CD4-positive, alpha-beta memory T cell (primary cell): ENCODE results near the gene ANKS6. TPM values are rescaled to one million over a fixed set of nuclear protein-coding genes. Genes with fewer than 3 reads are reported as not detected.

Experiments
- CTCF ChIA-PET: fragments of 350-600 bp; sonication (Branson Sonifier 250); formaldehyde crosslinking; loops from one replicate; lab custom pipeline; 2021; ENCODE audit warnings: inconsistent platforms; ENCODE audit not compliant: partially characterized antibody; lab: Charles Lee
- POLR2A ChIA-PET: fragments of 350-600 bp; sonication (Branson Sonifier 250); formaldehyde crosslinking; loops from one replicate; lab custom pipeline; 2021; ENCODE audit not compliant: partially characterized antibody; lab: Charles Lee
- DNase-seq, 5 donors: peaks; one replicate each; pipeline versions ENCODE4 v3.0.0 to v3.0.0-alpha.2; 2020 to 2022; ENCODE audit warnings: mixed read lengths in 1 of 5
- H3K27ac ChIP-seq: one replicate; pipeline ENCODE4 v1.7.0; 2013; ENCODE audit warnings: low read depth, low read length
- H3K27me3 ChIP-seq: 2 replicates; pipeline ENCODE4 v1.7.0; 2013; ENCODE audit warnings: mild to moderate bottlenecking, low read length, moderate library complexity; ENCODE audit not compliant: insufficient read depth
- H3K36me3 ChIP-seq: 2 replicates; pipeline ENCODE4 v1.7.0; 2013; ENCODE audit warnings: mild to moderate bottlenecking, low read length, moderate library complexity; ENCODE audit not compliant: insufficient read depth
- H3K4me1 ChIP-seq: 2 replicates; pipeline ENCODE4 v1.7.0; 2013; ENCODE audit warnings: mild to moderate bottlenecking, low read length, moderate library complexity; ENCODE audit not compliant: insufficient read depth
- H3K4me3 ChIP-seq, 2 donors: one replicate each; pipeline ENCODE4 v1.7.0; 2013; ENCODE audit warnings: low read length in 2 of 2, mild to moderate bottlenecking in 1 of 2
- H3K9me3 ChIP-seq, 2 donors: one replicate each; pipeline ENCODE4 v1.7.0; 2013; ENCODE audit warnings: low read length in 2 of 2, control low read depth in 1 of 2; ENCODE audit not compliant: control insufficient read depth in 1 of 2
- H3K27ac Mint-ChIP-seq, 7 donors: one replicate each; pipeline ENCODE4 v1.8.0; 2020 to 2021; ENCODE audit warnings: mixed read lengths in 7 of 7, mild to moderate bottlenecking in 6 of 7, inconsistent platforms in 3 of 7, moderate library complexity in 3 of 7
- H3K27me3 Mint-ChIP-seq, 2 donors: one replicate each; pipeline ENCODE4 v1.8.0; 2020 to 2021; ENCODE audit warnings: mixed read lengths in 2 of 2
- H3K36me3 Mint-ChIP-seq, 2 donors: one replicate each; pipeline ENCODE4 v1.8.0; 2020 to 2021; ENCODE audit warnings: mixed read lengths in 2 of 2, inconsistent platforms in 1 of 2, mild to moderate bottlenecking in 1 of 2
- H3K4me1 Mint-ChIP-seq, 4 donors: one replicate each; pipeline ENCODE4 v1.8.0; 2020 to 2021; ENCODE audit warnings: mixed read lengths in 4 of 4, mild to moderate bottlenecking in 1 of 4
- H3K4me3 Mint-ChIP-seq, 8 donors: one replicate each; pipeline ENCODE4 v1.8.0; 2020 to 2021; ENCODE audit warnings: mixed read lengths in 8 of 8, mild to moderate bottlenecking in 7 of 8, moderate library complexity in 6 of 8, inconsistent platforms in 3 of 8
- H3K9me3 Mint-ChIP-seq, 8 donors: one replicate each; pipeline ENCODE4 v1.8.0; 2020 to 2021; ENCODE audit warnings: mixed read lengths in 8 of 8, mild to moderate bottlenecking in 5 of 8, inconsistent platforms in 3 of 8, moderate library complexity in 1 of 8
- intact Hi-C: fragments of 100-400 bp; cut with micrococcal nuclease; formaldehyde crosslinking; loops from one replicate; pipeline ENCODE4 v1.15.1; 2023
- polyA plus RNA-seq, 2 donors: library from polyadenylated mRNA; unstranded; fragments of 300-500 nt; fragmentation: Illumina TruSeq; gene quantifications; one replicate each; pipeline ENCODE4 v1.2.3, GENCODE V29; 2021
- total RNA-seq, 2 experiments: library from RNA; stranded (reverse); gene quantifications; one replicate each; pipeline ENCODE4 v1.2.3, GENCODE V29; 2021

Gene ANKS6
- total and polyA plus RNA-seq, 4 experiments from 2014 or later, result 2.5 to 12.2 (median 9.6) TPM

GRCh38 chr9:98778711-98779530 lies 17.4 kb downstream of the ANKS6 start:
- intact Hi-C loops, result no loop called here
- Mint-ChIP-seq H3K9me3 (no peaks in the 10 kb centered on the region), H3K4me3 (no peak overlapping the region), H3K4me1 (peaks cover 0 to 3% (median under 1%) of the 10 kb centered on the region in 4 donors), H3K27ac (no peak overlapping the region), H3K27me3 (no peaks in the 10 kb centered on the region), H3K36me3 (peaks cover 23 to 36% of the 10 kb centered on the region in 2 donors)
- H3K9me3 ChIP-seq, result no peaks in the 10 kb centered on the region
- POLR2A ChIA-PET, result no interaction called here
- no peak for DNase-seq
- CTCF ChIA-PET, result interaction anchor here (1.2 kb wide), 1 partner anchor 8 kb away, joined by 4 read pairs; no protein-coding TSS in a partner anchor
- no peak overlapping the region for H3K4me3 ChIP-seq
- peaks cover 3% of the 10 kb centered on the region for H3K36me3 ChIP-seq
- H3K27ac ChIP-seq, result no peak overlapping the region
- no peaks in the 10 kb centered on the region for H3K4me1 ChIP-seq
- H3K27me3 ChIP-seq, result no peaks in the 10 kb centered on the region

GRCh38 chr9:98778251-98778650 lies 18.1 kb downstream of the ANKS6 start:
- CTCF ChIA-PET, result interaction anchor here (1.2 kb wide), 1 partner anchor 8 kb away, joined by 4 read pairs; no protein-coding TSS in a partner anchor
- Histone ChIP-seq H3K27ac (no peak overlapping the region), H3K36me3 (peaks cover 3% of the 10 kb centered on the region), H3K4me1 (no peaks in the 10 kb centered on the region), H3K9me3 (no peaks in the 10 kb centered on the region), H3K4me3 (no peak overlapping the region), H3K27me3 (no peaks in the 10 kb centered on the region)
- H3K27me3 Mint-ChIP-seq, result no peaks in the 10 kb centered on the region
- DNase-seq, result no peak
- H3K9me3 Mint-ChIP-seq, result no peaks in the 10 kb centered on the region
- intact Hi-C loops, result no loop called here
- peaks cover 27 to 38% of the 10 kb centered on the region in 2 donors for H3K36me3 Mint-ChIP-seq
- H3K4me1 Mint-ChIP-seq, result peaks cover 0 to 3% (median under 1%) of the 10 kb centered on the region in 4 donors
- H3K4me3 Mint-ChIP-seq, result no peak overlapping the region
- POLR2A ChIA-PET, result no interaction called here
- H3K27ac Mint-ChIP-seq, result no peak overlapping the region

GRCh38 chr9:98777618-98778017 lies 18.7 kb downstream of the ANKS6 start:
- Histone ChIP-seq H3K27ac (no peak overlapping the region), H3K4me3 (no peak overlapping the region), H3K9me3 (no peaks in the 10 kb centered on the region), H3K36me3 (peaks cover 3% of the 10 kb centered on the region), H3K4me1 (no peaks in the 10 kb centered on the region), H3K27me3 (no peaks in the 10 kb centered on the region)
- CTCF ChIA-PET, result interaction anchor here (2.5 kb wide), 1 partner anchor 11 kb away, joined by 11 read pairs; no protein-coding TSS in a partner anchor
- POLR2A ChIA-PET, result no interaction called here
- Mint-ChIP-seq H3K27me3 (no peaks in the 10 kb centered on the region), H3K9me3 (no peaks in the 10 kb centered on the region), H3K4me1 (peaks cover 0 to 3% (median under 1%) of the 10 kb centered on the region in 4 donors), H3K27ac (no peak overlapping the region), H3K36me3 (peaks cover 28 to 38% of the 10 kb centered on the region in 2 donors), H3K4me3 (no peak overlapping the region)
- DNase-seq, result no peak
- intact Hi-C loops, result no loop called here

GRCh38 chr9:98775831-98776441 lies 20.4 kb downstream of the ANKS6 start:
- no peak overlapping the region for H3K27ac Mint-ChIP-seq

GRCh38 chr9:98774746-98775145 lies 21.6 kb downstream of the ANKS6 start:
- no peaks in the 10 kb centered on the region for H3K4me1 ChIP-seq
- intact Hi-C loops, result no loop called here
- no peak overlapping the region for H3K4me3 Mint-ChIP-seq
- H3K27me3 Mint-ChIP-seq, result no peaks in the 10 kb centered on the region
- POLR2A ChIA-PET, result no interaction called here
- no peak overlapping the region for H3K27ac ChIP-seq
- no peaks in the 10 kb centered on the region for H3K36me3 ChIP-seq
- no peak overlapping the region for H3K27ac Mint-ChIP-seq
- no peaks in the 10 kb centered on the region for H3K9me3 ChIP-seq
- H3K27me3 ChIP-seq, result no peaks in the 10 kb centered on the region
- CTCF ChIA-PET, result interaction anchor here (1.0 to 3.4 kb wide), 13 partner anchors 9 to 701 kb away, joined by 3 to 23 read pairs (median 4); no protein-coding TSS in a partner anchor
- no peak overlapping the region for H3K4me3 ChIP-seq
- H3K4me1 Mint-ChIP-seq, result peaks cover 0 to 3% (median under 1%) of the 10 kb centered on the region in 4 donors
- H3K36me3 Mint-ChIP-seq, result peaks cover 41 to 43% of the 10 kb centered on the region in 2 donors
- DNase-seq, result peak in 2 of 5 donors; percentile 5 to 13
- no peaks in the 10 kb centered on the region for H3K9me3 Mint-ChIP-seq

More at GRCh38 chr9:98775831-98776441, 20.4 kb downstream of the ANKS6 start:
- H3K27ac ChIP-seq, result no peak overlapping the region
- intact Hi-C loops, result no loop called here
- no peaks in the 10 kb centered on the region for H3K36me3 ChIP-seq
- H3K4me1 ChIP-seq, result no peaks in the 10 kb centered on the region
- H3K9me3 ChIP-seq, result no peaks in the 10 kb centered on the region
- no peaks in the 10 kb centered on the region for H3K27me3 ChIP-seq
- POLR2A ChIA-PET, result no interaction called here
- no peak overlapping the region for H3K4me3 ChIP-seq
- Mint-ChIP-seq H3K27me3 (no peaks in the 10 kb centered on the region), H3K9me3 (no peaks in the 10 kb centered on the region), H3K36me3 (peaks cover 32 to 38% of the 10 kb centered on the region in 2 donors), H3K4me1 (peaks cover 0 to 3% (median under 1%) of the 10 kb centered on the region in 4 donors), H3K4me3 (no peak overlapping the region)
- CTCF ChIA-PET, result interaction anchor here (0.7 to 3.4 kb wide), 16 partner anchors 9 to 702 kb away, joined by 3 to 23 read pairs (median 4); no protein-coding TSS in a partner anchor
- DNase-seq, result peak in 3 of 5 donors; percentile 11 to 26 (median 17)

GRCh38 chr9:98773721-98774120 lies 22.6 kb downstream of the ANKS6 start:
- Histone ChIP-seq H3K4me3 (no peak overlapping the region), H3K4me1 (no peaks in the 10 kb centered on the region), H3K27ac (no peak overlapping the region), H3K9me3 (no peaks in the 10 kb centered on the region), H3K36me3 (no peaks in the 10 kb centered on the region), H3K27me3 (no peaks in the 10 kb centered on the region)
- POLR2A ChIA-PET, result no interaction called here
- H3K9me3 Mint-ChIP-seq, result no peaks in the 10 kb centered on the region
- H3K36me3 Mint-ChIP-seq, result peaks cover 45 to 50% of the 10 kb centered on the region in 2 donors
- H3K27ac Mint-ChIP-seq, result no peak overlapping the region
- H3K4me3 Mint-ChIP-seq, result no peak overlapping the region
- H3K4me1 Mint-ChIP-seq, result peaks cover 0 to 3% (median under 1%) of the 10 kb centered on the region in 4 donors
- intact Hi-C loops, result no loop called here
- CTCF ChIA-PET, result interaction anchor here (0.8 to 3.4 kb wide), 8 partner anchors 8 to 596 kb away, joined by 3 to 23 read pairs (median 6); no protein-coding TSS in a partner anchor
- H3K27me3 Mint-ChIP-seq, result no peaks in the 10 kb centered on the region
- no peak for DNase-seq
